IMR-90 (cell line): ENCODE measurements around the gene PRUNE2. TPM values are rescaled to one million over a fixed set of nuclear protein-coding genes. Genes with fewer than 3 reads are reported as not detected.

Experiments
- ATAC-seq: fragments of 200-7000 bp; cut with Tn5 transposase; 2 replicates; pipeline ENCODE4 v1.9.1; 2020; ENCODE audit warnings: low read depth, mild to moderate bottlenecking, moderate library complexity
- BruUV-seq: library from RNA; stranded (reverse); fragments of 400-500 nt; replicated peaks from 2 replicates; lab custom pipeline; 2021; lab: Mats Ljungman, UMichigan
- CTCF ChIA-PET: fragments of 300-600 bp; formaldehyde crosslinking; extraction: SDS; loops from one replicate; lab custom pipeline; 2021; ENCODE audit warnings: antibody characterized with exemption; lab: Yijun Ruan, JAX
- POLR2A ChIA-PET: fragments of 300-600 bp; sonication (Branson Sonifier 250); formaldehyde crosslinking; loops from one replicate; lab custom pipeline; 2022; ENCODE audit warnings: antibody characterized with exemption; ENCODE audit not compliant: unreplicated experiment; lab: Charles Lee
- DNase-seq: peaks from one replicate; pipeline ENCODE4 v3.0.0; 2013
- H2AFZ ChIP-seq: replicated peaks from 2 replicates; pipeline ENCODE3; 2013; ENCODE audit warnings: low read length, mild to moderate bottlenecking; ENCODE audit not compliant: poor library complexity
- H2AK5ac ChIP-seq: 2 replicates; pipeline ENCODE4 v1.6.1; 2013; ENCODE audit warnings: low read depth, low read length, inconsistent platforms
- H2AK9ac ChIP-seq: replicated peaks from 2 replicates; pipeline ENCODE3; 2013; ENCODE audit warnings: mild to moderate bottlenecking, low read depth, low read length, moderate library complexity; ENCODE audit not compliant: poor library complexity
- H2BK120ac ChIP-seq: 2 replicates; pipeline ENCODE4 v1.6.1; 2013; ENCODE audit warnings: low read depth, low read length, inconsistent platforms
- H2BK15ac ChIP-seq: 3 replicates; pipeline ENCODE4 v1.6.1; 2013; ENCODE audit warnings: low read depth, low read length, inconsistent platforms
- H2BK20ac ChIP-seq: 2 replicates; pipeline ENCODE4 v1.6.1; 2013; ENCODE audit warnings: low read depth, mild to moderate bottlenecking, inconsistent platforms, low read length, moderate library complexity
- H2BK5ac ChIP-seq: 2 replicates; pipeline ENCODE4 v1.6.1; 2013; ENCODE audit warnings: mild to moderate bottlenecking, low read depth, low read length, inconsistent platforms; ENCODE audit not compliant: poor library complexity, severe bottlenecking
- H3K14ac ChIP-seq: replicated peaks from 2 replicates; pipeline ENCODE4 v1.6.1; 2013; ENCODE audit warnings: low read depth, low read length, inconsistent platforms
- H3K18ac ChIP-seq: 2 replicates; pipeline ENCODE4 v1.6.1; 2013; ENCODE audit warnings: low read depth, low read length, control low read depth
- H3K23ac ChIP-seq: 2 replicates; pipeline ENCODE4 v1.6.1; 2013; ENCODE audit warnings: low read depth, low read length, inconsistent platforms
- H3K27ac ChIP-seq: 2 replicates; pipeline ENCODE4 v1.5.1; 2013; ENCODE audit warnings: mild to moderate bottlenecking, control low read depth, low read length; ENCODE audit not compliant: insufficient read depth
- H3K27me3 ChIP-seq: 2 replicates; pipeline ENCODE4 v1.6.1; 2013; ENCODE audit warnings: low read length; ENCODE audit not compliant: control insufficient read depth, insufficient read depth
- H3K36me3 ChIP-seq: 2 replicates; pipeline ENCODE4 v1.6.1; 2013; ENCODE audit warnings: low read length, mixed read lengths; ENCODE audit not compliant: control insufficient read depth, insufficient read depth
- H3K4ac ChIP-seq: 2 replicates; pipeline ENCODE4 v1.6.1; 2013; ENCODE audit warnings: low read depth, low read length, inconsistent platforms
- H3K4me1 ChIP-seq: 2 replicates; pipeline ENCODE4 v1.6.1; 2013; ENCODE audit warnings: low read length, mixed read lengths; ENCODE audit not compliant: control insufficient read depth, insufficient read depth
- H3K4me2 ChIP-seq: 2 replicates; pipeline ENCODE4 v1.6.1; 2013; ENCODE audit warnings: low read depth, mild to moderate bottlenecking, control low read depth, low read length, moderate library complexity
- H3K4me3 ChIP-seq: 2 replicates; pipeline ENCODE4 v1.5.1; 2013; ENCODE audit warnings: low read depth, mild to moderate bottlenecking, control low read depth, low read length, moderate library complexity; ENCODE audit not compliant: insufficient read depth
- H3K56ac ChIP-seq: 2 replicates; pipeline ENCODE4 v1.6.1; 2013; ENCODE audit warnings: low read length, inconsistent platforms; ENCODE audit not compliant: insufficient read depth; ENCODE audit errors: extremely low read depth
- H3K79me1 ChIP-seq, 2 experiments: 2 replicates each; pipeline ENCODE4 v1.6.1; 2013; ENCODE audit warnings: low read length in 2 of 2, inconsistent platforms in 1 of 2, low read depth in 1 of 2
- H3K9ac ChIP-seq: 2 replicates; pipeline ENCODE4 v1.6.1; 2013; ENCODE audit warnings: low read depth, low read length, control low read depth
- H3K9me1 ChIP-seq: 2 replicates; pipeline ENCODE4 v1.6.1; 2013; ENCODE audit warnings: low read length, inconsistent platforms; ENCODE audit not compliant: insufficient read depth
- H3K9me3 ChIP-seq: 2 replicates; pipeline ENCODE4 v1.6.1; 2013; ENCODE audit warnings: low read length; ENCODE audit not compliant: control insufficient read depth, insufficient read depth
- H4K20me1 ChIP-seq: 2 replicates; pipeline ENCODE4 v1.6.1; 2013; ENCODE audit warnings: low read length, inconsistent platforms; ENCODE audit not compliant: insufficient read depth
- H4K5ac ChIP-seq: 2 replicates; pipeline ENCODE4 v1.6.1; 2013; ENCODE audit warnings: mild to moderate bottlenecking, low read depth, low read length, control low read depth
- H4K8ac ChIP-seq, 2 experiments: 2 replicates each; pipeline ENCODE4 v1.6.1; 2013; ENCODE audit warnings: low read depth in 2 of 2, low read length in 2 of 2, control low read depth in 1 of 2, inconsistent platforms in 1 of 2
- H4K91ac ChIP-seq: 2 replicates; pipeline ENCODE4 v1.6.1; 2013; ENCODE audit warnings: low read depth, low read length, inconsistent platforms; ENCODE audit not compliant: insufficient read depth
- BHLHE40 ChIP-seq: fragments of 150-350 bp; IDR thresholded peaks from 2 replicates; pipeline ENCODE4 v1.6.1; 2016; ENCODE audit warnings: mild to moderate bottlenecking, low read depth, low read length
- CEBPB ChIP-seq: IDR thresholded peaks from 2 replicates; pipeline ENCODE4 v1.6.1; 2012; ENCODE audit warnings: low read depth, low read length, improper control_type of control experiment
- CHD1 ChIP-seq: IDR thresholded peaks from 2 replicates; pipeline ENCODE4 v1.6.1; 2012; ENCODE audit warnings: low read depth, low read length, improper control_type of control experiment
- ELK1 ChIP-seq: fragments of 150-350 bp; IDR thresholded peaks from 2 replicates; pipeline ENCODE4 v1.6.1; 2016; ENCODE audit warnings: low read depth, mild to moderate bottlenecking, low read length, moderate library complexity, borderline replicate concordance
- MAZ ChIP-seq: IDR thresholded peaks from 2 replicates; pipeline ENCODE4 v1.6.1; 2012; ENCODE audit warnings: low read depth, mild to moderate bottlenecking, low read length, improper control_type of control experiment, moderate library complexity, borderline replicate concordance
- NFE2L2 ChIP-seq: fragments of 150-350 bp; IDR thresholded peaks from 2 replicates; pipeline ENCODE4 v1.6.1; 2016; ENCODE audit warnings: low read depth, mild to moderate bottlenecking, low read length
- RFX5 ChIP-seq: IDR thresholded peaks from 2 replicates; pipeline ENCODE4 v1.8.0; 2012; ENCODE audit warnings: low read depth, mild to moderate bottlenecking, low read length, moderate library complexity
- SMC3 ChIP-seq: fragments of 150-350 bp; IDR thresholded peaks from 2 replicates; pipeline ENCODE4 v1.6.1; 2016; ENCODE audit warnings: low read depth, mild to moderate bottlenecking, antibody characterized with exemption, low read length, moderate library complexity
- USF2 ChIP-seq: fragments of 150-350 bp; IDR thresholded peaks from 2 replicates; pipeline ENCODE4 v1.6.1; 2017; ENCODE audit warnings: mild to moderate bottlenecking, antibody characterized with exemption, low read length, low read depth
- WGBS, 2 experiments: methylation state at CpG; one replicate each; pipeline versions ENCODE4 v1.1.5 to v1.1.7; 2013; ENCODE audit warnings: missing lambda C conversion rate in 2 of 2; ENCODE audit not compliant: insufficient read length in 1 of 2; ENCODE audit errors: extremely low coverage in 2 of 2; 5-methylcytosine and 5-hydroxymethylcytosine counted together
- dilution Hi-C: fragments of 300-500 bp; cut with HindIII; formaldehyde crosslinking; loops from one replicate; pipeline ENCODE4 v1.14.3; 2018; ENCODE audit warnings: low sequenced_read_pairs; ENCODE audit not compliant: unreplicated experiment
- in situ Hi-C: fragments of 300-500 bp; cut with MboI; formaldehyde crosslinking; loops from 3 replicates; pipeline ENCODE4 v1.14.3; 2019; ENCODE audit warnings: low sequenced_read_pairs, inconsistent platforms, mixed read lengths
- intact Hi-C: fragments of 100-400 bp; cut with micrococcal nuclease; formaldehyde crosslinking; loops from 2 replicates; pipeline ENCODE4 v1.10.0; 2022
- polyA plus RNA-seq, 3 experiments: library from polyadenylated mRNA; depleted of rRNA; stranded (reverse); fragments of >200 nt; gene quantifications; 2 replicates each; pipeline ENCODE4 v1.2.3, GENCODE V29; 2012; ENCODE audit warnings: low replicate concordance in 1 of 3
- total RNA-seq: library from RNA; depleted of rRNA; stranded (reverse); fragments of >200 nt; gene quantifications from 2 replicates; pipeline ENCODE4 v1.2.3, GENCODE V29; 2012

PRUNE2 gene
- total and polyA plus RNA-seq, 2 of the 4 experiments (the other 2 are of a cell fraction): 0.70 to 1.6 TPM

- 80% methylated on average over 3 of the region's 6 CpGs; no CpG with 5 or more reads in 1 of the 2 experiments for WGBS, 2 experiments
- ATAC-seq: peak; percentile 73
Observed at GRCh38 chr9:76895186-76895585, 10.7 kb downstream of the PRUNE2 start.

More at GRCh38 chr9:76895186-76895585, 10.7 kb downstream of the PRUNE2 start:
- peak overlapping the region; percentile 54; the same call in 1 of the 2 replicates for H3K18ac ChIP-seq
- ChIA-PET CTCF (no interaction called here), POLR2A (no interaction called here)
- H3K9ac ChIP-seq: no peak overlapping the region
- H3K9me3 ChIP-seq: no peaks in the 10 kb centered on the region
- H3K79me1 ChIP-seq: no peaks in the 10 kb centered on the region
- no peak overlapping the region for H2BK5ac ChIP-seq
- H3K4me2 ChIP-seq: no peak overlapping the region
- no peak overlapping the region for H2BK120ac ChIP-seq
- H2BK15ac ChIP-seq: no peak overlapping the region
- no peak overlapping the region for H4K8ac ChIP-seq
- no peaks in the 10 kb centered on the region for H3K36me3 ChIP-seq
- peaks cover 17% of the 10 kb centered on the region for H3K27me3 ChIP-seq
- H3K4ac ChIP-seq: no peak overlapping the region
- H3K4me3 ChIP-seq: no peak overlapping the region
- H3K27ac ChIP-seq: no peak overlapping the region
- H2AK9ac ChIP-seq: no peak overlapping the region
- no peaks in the 10 kb centered on the region for H3K9me1 ChIP-seq
- H2AK5ac ChIP-seq: no peak overlapping the region
- DNase-seq: peak; percentile 78
- dilution Hi-C loops (no loop called here), intact Hi-C loops (no loop called here), in situ Hi-C loops (no loop called here)
- H3K56ac ChIP-seq: no peak overlapping the region
- no peak overlapping the region for H2BK20ac ChIP-seq
- H3K4me1 ChIP-seq: 0 out of 2 replicates have a peak, but pooled peaks cover 2% of the 10 kb centered on the region
- no peak overlapping the region for H4K91ac ChIP-seq
- no peak overlapping the region for H2AFZ ChIP-seq
- no peak overlapping the region for H4K5ac ChIP-seq
- TF ChIP-seq NFE2L2 (peak; percentile 66; the same call in 1 of the 2 replicates), CHD1 (no peak), RFX5 (no peak), MAZ (no peak), ELK1 (no peak), CEBPB (no peak), USF2 (no peak), SMC3 (no peak), BHLHE40 (no peak)
- no peak overlapping the region for H3K23ac ChIP-seq
- BruUV-seq: no TSS peak
- no peak overlapping the region for H3K14ac ChIP-seq
- no peaks in the 10 kb centered on the region for H4K20me1 ChIP-seq
